SK-N-SH (cell line): ENCODE measurements around the gene LETM1.

Source experiments
- POLR2AphosphoS5 ChIP-seq: IDR thresholded peaks from 2 replicates; pipeline ENCODE4 v1.6.1; 2012; ENCODE audit warnings: low read depth, low read length
- TAF1 ChIP-seq: IDR thresholded peaks from 2 replicates; pipeline ENCODE4 v1.6.1; 2012; ENCODE audit warnings: low read depth, mild to moderate bottlenecking, low read length, moderate library complexity, borderline replicate concordance

DNA sequence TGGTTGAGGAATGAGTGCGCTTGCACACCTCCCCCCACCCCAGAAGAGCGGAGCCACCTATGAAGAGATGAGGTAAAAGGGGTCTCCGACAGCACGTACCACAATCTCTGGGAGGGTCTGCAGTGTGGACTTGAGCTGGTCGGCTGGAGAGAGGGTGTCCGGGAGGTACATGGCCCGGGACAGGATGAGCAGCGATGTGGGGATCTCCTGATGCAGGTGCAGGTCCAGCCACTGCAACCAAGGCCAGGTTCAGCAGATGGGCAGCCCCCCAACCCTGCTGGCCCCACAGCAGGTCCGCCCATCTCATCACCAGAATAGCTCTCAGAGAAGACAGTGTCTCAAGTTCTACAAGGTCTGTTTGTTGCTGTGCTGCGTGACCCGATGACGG, 32.4 kb downstream of the LETM1 start:
- TF ChIP-seq POLR2AphosphoS5, result no peak
- TF ChIP-seq TAF1, result no peak
